Esophagus muscularis mucosa (tissue), 2 donors: ENCODE results near the gene PRSS3.
"Not testable (repeated sequence)": the region's sequence is repeated elsewhere in the genome, so short reads cannot be mapped to it uniquely, and the experiment has no call there.

Experiments
- EP300 ChIP-seq: sonication (generic); formaldehyde crosslinking; IDR thresholded peaks from one replicate; pipeline ENCODE4 v1.6.1; 2017; ENCODE audit warnings: antibody characterized with exemption
- POLR2A ChIP-seq: fragments of 450-650 bp; IDR thresholded peaks from one replicate; pipeline ENCODE4 v1.6.1; 2017; ENCODE audit warnings: antibody characterized with exemption, moderate library complexity, mild to moderate bottlenecking, low read depth

DNA sequence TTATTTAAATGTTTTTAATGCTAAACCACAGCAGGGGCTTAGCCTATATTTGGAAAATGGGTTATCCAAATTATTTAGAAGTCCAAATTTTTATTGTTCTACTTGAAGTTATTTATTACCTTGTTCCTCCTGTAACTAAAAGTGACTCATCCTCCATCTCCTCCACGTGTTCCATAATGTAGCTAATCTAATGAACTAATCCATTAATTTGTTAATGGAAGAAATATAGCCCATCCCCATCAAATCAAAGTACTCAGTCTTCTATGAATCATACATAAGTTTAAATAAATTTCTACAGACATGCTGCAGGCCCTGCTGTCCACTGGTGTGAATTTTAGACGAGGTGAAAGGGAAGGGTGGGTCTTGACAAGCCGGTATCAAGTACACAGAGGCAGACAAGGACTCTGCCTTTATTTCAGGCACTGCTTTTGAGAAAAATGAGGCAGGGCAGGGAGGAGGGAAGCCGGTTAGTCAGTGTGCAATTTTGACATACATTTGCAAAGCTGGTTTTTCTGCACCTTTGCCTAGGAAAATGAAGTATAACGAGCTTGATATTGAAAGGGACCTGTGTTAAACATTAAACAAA, 21.2 kb upstream of the PRSS3 start:
- TF ChIP-seq EP300, POLR2A: not testable (repeated sequence)
